Esophagus squamous epithelium (tissue), 4 donors: ENCODE measurements around the gene MCM5.

Source experiments
- POLR2A ChIP-seq, 4 donors: fragments of 450-650 bp; IDR thresholded peaks; one replicate each; pipeline ENCODE4 v1.6.1; 2017; ENCODE audit warnings: antibody characterized with exemption in 4 of 4, mild to moderate bottlenecking in 4 of 4, moderate library complexity in 3 of 4
- TF ChIP-seq, protein P1 (sequence below), 6 experiments: fragments of 450-650 bp in 4 of 6; fragments of 200-600 bp in 2 of 6; sonication (generic) in 2 of 6; IDR thresholded peaks; one replicate each; pipeline ENCODE4 v1.5.1; 2016 to 2019; ENCODE audit warnings: antibody characterized with exemption in 6 of 6, mild to moderate bottlenecking in 4 of 6, moderate library complexity in 4 of 6

DNA sequence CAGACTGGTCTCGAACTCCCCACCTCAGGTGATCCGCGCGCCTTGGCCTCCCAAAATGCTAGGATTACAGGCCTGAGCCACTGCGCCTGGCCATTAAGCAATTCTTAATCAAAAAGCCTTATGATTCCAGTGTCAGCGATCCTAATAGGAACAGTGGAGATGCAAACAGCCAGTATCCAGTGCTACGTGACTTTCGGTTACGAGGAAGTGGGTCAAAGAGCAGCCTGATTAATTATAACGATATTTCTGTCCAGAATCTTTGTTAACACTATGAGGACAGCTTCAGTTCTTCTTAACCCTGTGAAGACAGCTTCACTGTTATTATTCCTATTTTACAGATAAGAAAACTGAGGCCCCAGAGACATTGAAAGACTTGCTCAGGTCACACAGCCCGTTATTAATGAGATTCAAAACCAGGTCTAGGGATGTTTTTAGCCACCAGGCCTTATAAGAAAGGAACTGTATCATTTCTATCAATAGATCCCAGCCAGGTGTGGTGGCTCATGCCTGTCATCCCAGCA, 36.3 kb upstream of the MCM5 start:
- TF ChIP-seq, protein P1, sequence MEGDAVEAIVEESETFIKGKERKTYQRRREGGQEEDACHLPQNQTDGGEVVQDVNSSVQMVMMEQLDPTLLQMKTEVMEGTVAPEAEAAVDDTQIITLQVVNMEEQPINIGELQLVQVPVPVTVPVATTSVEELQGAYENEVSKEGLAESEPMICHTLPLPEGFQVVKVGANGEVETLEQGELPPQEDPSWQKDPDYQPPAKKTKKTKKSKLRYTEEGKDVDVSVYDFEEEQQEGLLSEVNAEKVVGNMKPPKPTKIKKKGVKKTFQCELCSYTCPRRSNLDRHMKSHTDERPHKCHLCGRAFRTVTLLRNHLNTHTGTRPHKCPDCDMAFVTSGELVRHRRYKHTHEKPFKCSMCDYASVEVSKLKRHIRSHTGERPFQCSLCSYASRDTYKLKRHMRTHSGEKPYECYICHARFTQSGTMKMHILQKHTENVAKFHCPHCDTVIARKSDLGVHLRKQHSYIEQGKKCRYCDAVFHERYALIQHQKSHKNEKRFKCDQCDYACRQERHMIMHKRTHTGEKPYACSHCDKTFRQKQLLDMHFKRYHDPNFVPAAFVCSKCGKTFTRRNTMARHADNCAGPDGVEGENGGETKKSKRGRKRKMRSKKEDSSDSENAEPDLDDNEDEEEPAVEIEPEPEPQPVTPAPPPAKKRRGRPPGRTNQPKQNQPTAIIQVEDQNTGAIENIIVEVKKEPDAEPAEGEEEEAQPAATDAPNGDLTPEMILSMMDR (IDR thresholded peaks at IDR 0.05) = no peak
- no peak for TF ChIP-seq POLR2A (IDR thresholded peaks at IDR 0.05)
